ENCODE results near the gene PHLDA2.
A peak's percentile ranks its signal among the peaks of the same experiment; 100 is the strongest.
"Not testable (repeated sequence)": the region's sequence is repeated elsewhere in the genome, so short reads cannot be mapped to it uniquely, and the experiment has no call there.

PHLDA2 gene

GRCh38 chr11:2914455-2915195 is 14.6 kb downstream of the PHLDA2 start:
- DNase-seq (ENCODE audit: low read depth): no peak

- no peak for DNase-seq (ENCODE audit: low read depth)
These were observed 15.4 kb downstream of the PHLDA2 start for GRCh38 chr11:2913776-2914175.

GRCh38 chr11:2913019-2913431 is 16.2 kb downstream of the PHLDA2 start:
- DNase-seq (ENCODE audit: low read depth): no peak

GRCh38 chr11:2912498-2912897 is 16.7 kb downstream of the PHLDA2 start:
- no peak for DNase-seq (ENCODE audit: low read depth)

- DNase-seq (ENCODE audit: low read depth): no peak
These were observed 17.3 kb downstream of the PHLDA2 start for GRCh38 chr11:2911785-2912391.

- DNase-seq (ENCODE audit: low read depth): no peak
These were observed 18.0 kb downstream of the PHLDA2 start for GRCh38 chr11:2911088-2911784.

GRCh38 chr11:2910401-2910955 is 18.7 kb downstream of the PHLDA2 start:
- no peak for DNase-seq (ENCODE audit: low read depth)

- DNase-seq (ENCODE audit: low read depth): no peak
These were observed 19.9 kb downstream of the PHLDA2 start for GRCh38 chr11:2909133-2909902.

GRCh38 chr11:2908130-2908529 is 21.1 kb downstream of the PHLDA2 start:
- no peak for DNase-seq (ENCODE audit: low read depth)

GRCh38 chr11:2905299-2905698 is 23.9 kb downstream of the PHLDA2 start:
- DNase-seq (ENCODE audit: low read depth): not testable (repeated sequence)

- no peak for DNase-seq (ENCODE audit: low read depth)
These were observed 24.8 kb downstream of the PHLDA2 start for GRCh38 chr11:2904153-2905052.

GRCh38 chr11:2903672-2904011 is 25.6 kb downstream of the PHLDA2 start:
- no peak for DNase-seq (ENCODE audit: low read depth)

GRCh38 chr11:2902784-2903671 is 26.2 kb downstream of the PHLDA2 start:
- no peak for DNase-seq (ENCODE audit: low read depth)

- DNase-seq (ENCODE audit: low read depth): peak; percentile 72
These were observed 27.1 kb downstream of the PHLDA2 start for GRCh38 chr11:2901854-2902783.

GRCh38 chr11:2901196-2901796 is 27.9 kb downstream of the PHLDA2 start:
- DNase-seq (ENCODE audit: low read depth): no peak

GRCh38 chr11:2899080-2899783 is 30.0 kb downstream of the PHLDA2 start:
- DNase-seq (ENCODE audit: low read depth): no peak

GRCh38 chr11:2898366-2899079 is 30.7 kb downstream of the PHLDA2 start:
- no peak for DNase-seq (ENCODE audit: low read depth)

Measured in stimulated activated CD8-positive, alpha-beta memory T cell treated with anti-CD3 and anti-CD28 coated beads, Interleukin-12 subunit alpha, Interleukin-12 subunit beta, amount 100 ng/mL, for 4 hours (primary cell).